CMK (cell line): Measurements from ENCODE around the gene SMIM26.
"Not testable (repeated sequence)": the region's sequence is repeated elsewhere in the genome, so short reads cannot be mapped to it uniquely, and the experiment has no call there.

Source experiments
- DNase-seq: peaks from one replicate; pipeline ENCODE4 v3.0.0-alpha.2; 2010; ENCODE audit warnings: low read depth

The SMIM26 gene, protein sequence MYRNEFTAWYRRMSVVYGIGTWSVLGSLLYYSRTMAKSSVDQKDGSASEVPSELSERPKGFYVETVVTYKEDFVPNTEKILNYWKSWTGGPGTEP

DNA sequence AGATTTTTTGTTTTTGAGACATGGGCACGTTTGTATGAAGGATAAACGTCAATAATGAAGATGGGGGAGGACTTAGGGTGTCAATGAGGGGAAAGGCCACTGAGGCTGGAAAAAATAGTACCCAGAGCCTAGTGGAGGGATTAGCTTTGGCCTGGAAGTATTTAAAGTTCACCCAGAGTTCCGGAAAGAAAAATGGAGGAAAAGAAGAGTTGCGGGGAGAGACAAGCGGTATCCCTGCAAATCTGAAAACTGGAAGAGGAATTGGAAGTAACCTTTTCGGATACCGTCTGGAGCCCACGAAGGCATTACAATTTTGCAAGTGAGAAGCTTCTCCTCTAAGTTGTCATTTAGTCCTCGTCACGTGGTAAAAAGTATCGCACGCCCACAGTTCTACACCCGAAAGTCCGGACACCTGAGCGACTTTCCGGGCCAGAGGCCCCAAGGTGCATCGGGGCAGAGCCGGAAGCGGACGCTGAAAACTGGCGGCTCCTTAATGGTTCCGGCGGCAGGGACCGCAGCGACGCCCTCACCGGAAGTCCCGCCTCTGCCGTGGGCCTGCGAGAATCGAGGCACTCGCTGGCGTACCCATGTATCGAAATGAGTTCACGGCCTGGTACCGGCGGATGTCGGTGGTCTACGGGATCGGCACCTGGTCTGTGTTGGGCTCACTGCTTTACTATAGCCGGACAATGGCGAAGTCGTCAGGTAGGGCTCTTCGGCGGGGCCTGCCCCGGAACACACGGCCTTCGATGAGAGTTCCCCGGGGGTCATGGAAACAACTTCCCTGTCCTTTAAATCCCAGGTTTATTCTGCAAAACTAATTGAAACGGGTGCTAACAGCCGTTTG is at the start of gene SMIM26:
TSS of gene SMIM26 (plus strand) at position 541 of the 847 bp plus-strand sequence. CDS start at position 588, 47 bp downstream.
- DNase-seq: peak; percentile 68

DNA sequence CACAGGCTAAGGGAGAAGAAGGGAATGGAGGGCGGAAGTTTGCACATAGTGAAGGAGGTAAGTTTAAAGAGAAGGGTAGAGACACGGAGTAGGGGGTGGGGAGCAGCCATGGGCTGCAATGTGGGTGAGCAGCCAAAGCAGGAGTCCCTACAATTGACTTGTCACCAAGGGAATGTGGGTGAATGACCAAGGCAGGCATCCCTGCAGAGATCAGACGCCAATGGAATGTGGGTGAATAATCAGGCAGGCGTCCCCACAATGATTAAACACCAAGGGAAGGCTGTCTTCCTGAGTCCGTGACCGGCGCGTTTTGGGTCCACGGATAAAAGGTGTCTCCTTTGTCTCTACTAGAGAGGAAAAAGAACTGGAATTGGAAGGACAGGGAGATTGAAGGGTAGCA is 45.2 kb upstream of the SMIM26 start:
- DNase-seq: not testable (repeated sequence)

DNA sequence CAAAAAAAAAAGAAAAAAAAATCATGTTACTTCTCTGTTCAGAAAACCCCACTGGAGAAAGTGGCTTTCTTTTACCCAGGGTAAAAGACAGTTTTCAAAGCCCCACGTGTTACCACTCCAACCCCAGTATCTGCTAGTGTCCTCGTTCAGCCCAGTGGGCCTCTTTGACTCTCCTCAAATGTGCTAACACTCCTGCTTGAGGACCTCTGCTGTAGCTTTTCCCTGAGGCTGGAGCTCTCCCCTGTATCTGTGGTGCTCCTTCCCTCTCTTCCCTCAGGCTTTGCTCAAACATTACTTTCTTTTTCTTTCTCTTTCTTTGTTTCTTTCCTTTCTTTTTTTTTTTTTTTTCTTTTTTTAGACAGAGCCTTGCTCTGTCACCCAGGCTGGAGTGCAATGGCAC is 44.2 kb upstream of the SMIM26 start:
- no peak for DNase-seq

DNA sequence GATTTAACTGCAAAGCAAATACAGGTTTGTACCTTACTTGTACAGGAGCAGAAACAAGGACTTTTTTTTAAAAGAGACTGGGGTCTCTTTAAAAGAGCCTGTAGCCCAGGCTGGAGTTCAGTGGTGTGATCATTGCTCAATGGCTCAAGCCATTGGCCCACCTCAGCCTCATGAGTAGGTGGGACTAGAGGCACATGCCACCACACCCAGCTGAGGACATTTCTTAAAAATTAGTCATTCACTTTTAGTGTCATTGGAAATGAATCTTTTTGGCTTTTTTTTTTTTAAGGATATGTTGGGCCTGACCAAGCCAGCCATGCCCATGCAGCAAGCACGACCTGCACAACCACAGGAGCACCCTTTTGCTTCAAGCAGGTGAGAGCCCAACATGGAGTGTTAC is 42.6 kb upstream of the SMIM26 start:
- no peak for DNase-seq

DNA sequence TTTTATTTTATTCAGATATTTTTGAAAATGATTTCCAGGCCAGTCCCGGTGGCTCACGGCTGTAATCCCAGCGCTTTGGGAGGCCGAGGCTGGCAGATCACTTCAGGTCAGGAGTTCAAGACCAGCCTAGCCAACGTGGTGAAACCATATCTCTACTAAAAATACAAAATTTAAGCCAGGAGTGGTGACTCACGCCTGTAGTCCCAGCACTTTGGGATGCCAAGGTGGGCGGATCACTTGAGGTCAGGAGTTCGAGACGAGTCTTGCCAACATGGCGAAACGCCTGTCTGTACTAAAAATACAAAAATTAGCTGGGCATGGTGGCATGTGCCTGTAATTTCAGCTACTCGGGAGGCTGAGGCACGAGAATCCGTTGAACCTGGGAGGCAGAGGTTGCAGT is 40.5 kb upstream of the SMIM26 start:
- DNase-seq: not testable (repeated sequence)

DNA sequence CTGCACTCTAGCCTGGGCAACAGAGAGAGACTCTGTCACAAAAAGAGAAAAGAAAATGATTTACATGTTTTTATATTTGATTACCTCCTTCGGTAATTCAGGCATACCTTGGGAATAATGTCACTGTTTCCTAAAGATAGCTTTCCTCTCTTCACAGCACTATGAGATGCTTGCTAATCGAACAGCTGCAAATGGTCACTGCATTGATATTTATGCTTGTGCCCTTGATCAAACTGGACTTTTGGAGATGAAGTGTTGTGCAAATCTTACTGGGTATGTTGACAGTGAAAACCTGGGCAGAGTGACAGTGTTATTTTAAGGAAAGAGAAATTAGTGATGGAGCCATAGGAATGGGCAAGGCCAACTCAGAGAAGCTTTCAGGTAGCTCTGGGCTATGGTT is 39.9 kb upstream of the SMIM26 start:
- no peak for DNase-seq

DNA sequence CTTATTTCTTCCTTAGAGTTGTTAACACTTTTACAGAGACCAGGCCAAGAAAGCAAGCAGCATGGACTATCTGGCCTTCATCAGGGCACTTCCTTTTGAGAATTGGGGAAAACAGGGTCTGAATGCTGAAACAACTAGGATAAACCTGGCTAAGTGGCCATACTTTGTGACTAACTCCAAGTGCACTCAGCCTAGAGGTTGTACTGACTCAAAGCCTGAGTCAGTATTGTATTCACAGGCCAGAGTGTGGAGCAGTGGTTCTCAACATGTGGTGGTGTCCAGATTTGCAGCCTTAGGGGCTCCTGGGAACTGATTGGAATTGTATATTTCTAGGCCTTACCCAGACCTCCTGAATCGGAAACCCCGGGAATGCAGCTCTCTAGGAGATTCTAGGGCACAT is 39.4 kb upstream of the SMIM26 start:
- DNase-seq: no peak

DNA sequence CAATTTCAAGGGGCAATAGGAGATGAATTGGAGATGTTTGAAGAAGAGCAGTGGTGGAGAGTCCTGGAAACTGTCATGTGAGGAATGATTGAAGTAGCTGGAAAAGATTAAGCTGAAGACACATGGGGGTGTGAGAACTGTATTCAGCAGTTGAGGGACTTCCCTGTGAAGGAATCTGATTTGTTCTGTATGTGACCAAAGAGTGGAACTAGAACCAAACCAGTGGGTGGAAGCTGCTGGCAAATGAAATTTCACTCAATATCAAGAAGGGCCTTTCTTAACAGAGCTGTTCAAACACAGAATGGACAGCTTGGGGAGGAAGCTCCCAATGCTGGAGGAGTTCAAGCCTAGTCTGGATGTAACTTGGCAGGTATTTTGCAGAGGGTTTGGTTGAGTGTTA is 38.2 kb upstream of the SMIM26 start:
- no peak for DNase-seq

DNA sequence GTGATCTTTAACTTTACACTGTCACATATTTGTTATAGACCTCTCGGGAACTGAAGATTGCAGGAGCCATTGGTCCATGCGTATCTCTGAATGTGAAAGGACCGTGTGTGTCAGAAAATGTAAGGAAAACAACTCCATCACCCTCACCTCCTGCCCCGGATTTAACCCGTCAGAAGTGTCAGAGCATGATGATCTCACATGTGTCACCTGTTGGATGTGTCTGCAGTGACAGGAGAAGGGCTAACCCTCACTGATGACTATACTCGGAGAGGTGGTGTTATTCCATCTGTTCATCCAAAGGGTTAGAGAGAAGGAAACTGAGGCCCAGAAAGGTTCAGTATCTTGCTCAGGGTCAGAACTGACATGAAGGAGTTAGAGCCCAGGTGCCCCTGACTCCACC is 34.6 kb upstream of the SMIM26 start:
- DNase-seq: no peak

DNA sequence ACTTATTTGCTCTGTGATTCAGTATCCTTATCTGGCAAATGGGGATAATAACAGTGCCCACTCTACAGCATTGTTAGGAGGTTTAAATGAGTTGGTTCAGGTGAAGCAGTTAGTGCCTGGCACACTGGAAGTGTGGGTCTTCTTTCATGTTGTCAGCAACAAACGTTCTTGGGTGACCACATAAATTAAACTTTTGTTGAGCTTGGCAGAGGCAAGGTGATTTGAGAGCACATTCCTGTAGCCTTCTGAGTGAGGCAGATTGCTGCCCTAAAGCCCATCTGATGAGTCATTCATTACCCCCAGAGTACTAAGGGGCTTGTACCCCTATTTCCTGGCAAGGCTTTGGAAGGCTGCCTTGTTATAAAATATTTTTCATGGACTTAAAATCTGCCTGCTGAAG is 33.7 kb upstream of the SMIM26 start:
- no peak for DNase-seq

DNA sequence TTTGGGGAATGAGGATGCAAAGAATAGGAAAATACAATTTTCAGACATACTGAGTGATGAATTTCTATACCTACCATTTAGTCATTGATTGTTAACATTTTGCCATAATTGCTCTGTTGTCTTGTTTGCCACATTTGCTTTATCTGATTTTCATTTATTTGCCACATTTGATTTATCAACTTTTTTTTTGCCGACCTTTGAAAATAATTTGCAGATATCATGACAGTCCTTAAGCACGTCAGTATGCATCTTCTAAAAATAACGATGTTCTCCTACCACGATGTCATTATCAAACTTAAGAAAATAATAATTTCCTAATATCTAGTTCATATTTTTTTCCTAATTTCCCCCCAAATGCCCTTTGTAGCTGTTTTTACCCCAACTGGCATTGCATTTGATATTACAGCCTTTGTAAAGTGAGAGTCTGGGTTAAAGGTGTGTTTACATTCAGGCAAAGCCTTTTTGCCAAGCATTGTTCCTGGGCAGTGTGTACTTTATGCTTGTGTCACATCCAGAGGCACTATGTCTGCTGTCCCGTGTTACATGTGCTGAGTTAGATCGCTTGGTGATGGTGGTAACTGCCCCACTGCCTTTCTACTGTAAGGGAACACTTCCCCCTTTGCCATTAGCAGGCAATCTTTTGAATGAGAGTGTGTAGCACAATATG is 33.1 kb upstream of the SMIM26 start:
- DNase-seq: no peak

DNA sequence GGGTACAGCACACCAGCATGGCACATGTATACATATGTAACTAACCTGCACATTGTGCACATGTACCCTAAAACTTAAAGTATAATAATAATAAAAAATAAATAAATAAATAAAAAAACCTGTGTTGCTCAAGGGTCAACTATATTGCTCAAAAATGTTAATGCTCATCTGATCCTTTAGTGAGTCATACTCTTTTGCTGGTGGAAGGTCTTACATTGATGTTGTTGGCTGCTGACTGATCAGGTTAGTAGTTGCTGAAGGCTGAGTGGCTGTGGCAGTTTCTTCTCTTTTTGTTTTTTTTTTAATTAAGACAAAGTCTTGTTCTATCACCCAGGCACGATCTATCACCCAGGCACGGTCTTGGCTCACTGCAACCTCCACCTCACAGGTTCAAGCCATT is 29.6 kb upstream of the SMIM26 start:
- DNase-seq: no peak

DNA sequence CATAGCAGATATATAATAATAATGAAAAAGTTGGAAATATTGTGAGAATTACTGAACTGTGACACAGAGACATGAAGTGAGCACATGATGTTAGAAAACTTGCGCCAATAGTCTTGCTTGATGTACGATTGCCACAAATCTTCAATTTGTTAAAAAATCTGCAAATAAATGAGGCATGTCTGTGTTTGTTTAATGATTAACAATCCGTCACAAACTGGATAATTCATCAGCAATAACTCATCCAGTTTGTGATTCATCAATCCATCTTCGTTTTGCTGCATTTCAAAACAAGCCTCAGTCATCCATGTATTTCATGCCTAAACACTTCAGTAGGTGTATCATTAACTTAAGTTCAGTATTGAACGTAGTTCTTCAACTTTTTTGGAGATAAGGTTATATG is 25.5 kb upstream of the SMIM26 start:
- no peak for DNase-seq

DNA sequence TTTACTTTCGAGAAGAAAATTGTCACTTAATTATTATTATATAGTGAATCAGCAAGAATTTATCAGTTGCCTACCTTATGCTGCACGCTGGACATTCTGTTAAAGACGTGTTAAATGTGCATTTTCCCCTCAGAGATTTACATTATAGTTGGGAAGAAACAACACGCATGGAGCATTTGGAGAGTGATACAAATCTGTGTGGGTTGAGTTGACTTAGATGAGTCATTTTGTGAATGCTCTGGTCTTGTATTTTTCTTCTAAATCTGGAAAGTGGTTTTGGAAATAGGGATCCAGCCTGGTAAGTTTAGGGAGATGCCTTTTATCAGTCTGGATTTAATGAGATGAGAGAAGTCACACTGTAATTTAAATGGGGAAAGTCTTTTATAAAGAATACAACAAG is 24.0 kb upstream of the SMIM26 start:
- no peak for DNase-seq

DNA sequence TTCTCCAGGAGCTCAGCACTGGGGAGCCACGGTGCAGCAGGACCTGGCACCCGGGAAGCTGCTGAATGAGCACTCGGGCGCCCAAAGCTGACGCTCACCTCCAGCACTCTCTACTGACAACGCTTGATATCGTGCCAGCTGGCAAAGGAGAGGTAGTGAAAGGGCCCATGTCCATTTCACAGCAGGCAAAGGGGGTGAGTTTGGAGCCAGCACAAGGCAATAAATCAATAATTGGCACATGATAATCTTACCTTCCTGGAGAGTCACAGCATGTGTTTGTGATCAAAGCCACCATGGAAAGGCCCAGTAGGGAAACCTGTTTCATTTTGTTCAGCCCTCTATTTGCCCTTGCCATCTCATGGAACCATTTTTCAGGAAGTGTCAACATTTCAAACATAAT is 23.3 kb upstream of the SMIM26 start:
- no peak for DNase-seq

DNA sequence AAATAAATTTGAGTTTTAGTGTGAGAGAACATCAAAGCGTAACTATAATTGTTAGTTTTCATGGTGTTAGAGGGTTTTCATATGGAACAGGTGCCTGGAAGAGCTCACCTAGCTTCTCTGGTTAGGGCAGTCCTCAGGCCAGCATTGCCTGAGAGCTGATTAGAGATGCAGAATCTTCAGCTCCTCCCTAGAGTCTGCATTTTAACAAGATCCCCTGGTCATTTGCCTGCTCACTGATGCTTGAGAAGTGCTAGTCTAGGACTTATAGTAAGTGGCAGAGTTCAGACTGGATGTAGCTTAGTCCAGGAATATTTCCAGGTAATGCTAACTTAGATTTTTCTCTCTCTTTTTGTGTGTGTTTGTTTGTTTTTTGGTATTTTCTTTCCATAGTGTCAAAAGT is 21.7 kb upstream of the SMIM26 start:
- no peak for DNase-seq

DNA sequence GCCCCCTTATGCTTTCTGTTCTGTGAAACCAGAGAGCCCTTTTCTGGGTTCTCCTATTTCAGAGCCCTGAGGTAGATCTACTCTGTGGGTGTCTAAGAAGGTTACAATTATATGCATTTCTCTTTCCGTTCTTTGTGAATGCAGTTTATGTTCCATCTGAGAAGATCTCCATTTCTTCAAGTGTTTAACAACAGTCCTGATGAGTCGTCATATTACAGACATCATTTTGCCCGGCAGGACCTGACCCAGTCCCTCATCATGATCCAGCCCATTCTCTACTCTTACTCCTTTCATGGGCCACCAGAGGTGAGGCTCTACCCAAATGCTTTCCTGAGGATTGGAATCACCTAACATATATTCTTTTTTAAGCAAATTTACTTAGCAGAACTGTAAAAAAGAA is 18.8 kb upstream of the SMIM26 start:
- no peak for DNase-seq

DNA sequence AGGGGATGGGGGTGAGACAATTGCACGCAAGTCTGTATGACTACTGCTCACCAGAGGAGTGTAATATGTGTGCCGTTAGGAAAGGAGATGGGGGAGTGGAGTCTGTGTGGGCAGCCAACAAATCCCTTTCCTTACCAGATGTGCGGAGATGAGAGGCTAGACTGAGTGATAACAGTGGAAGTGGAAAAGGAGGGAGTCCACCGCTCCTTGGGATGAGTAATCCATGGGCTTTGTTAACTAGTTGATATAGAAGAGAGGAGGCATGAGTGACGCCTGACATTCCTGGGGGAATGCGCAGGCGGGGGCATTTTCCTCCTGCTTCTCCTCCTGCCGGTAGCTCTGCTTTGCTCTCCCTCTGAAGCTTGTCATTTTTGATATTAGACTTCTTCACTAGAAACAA is 13.5 kb upstream of the SMIM26 start:
- no peak for DNase-seq

DNA sequence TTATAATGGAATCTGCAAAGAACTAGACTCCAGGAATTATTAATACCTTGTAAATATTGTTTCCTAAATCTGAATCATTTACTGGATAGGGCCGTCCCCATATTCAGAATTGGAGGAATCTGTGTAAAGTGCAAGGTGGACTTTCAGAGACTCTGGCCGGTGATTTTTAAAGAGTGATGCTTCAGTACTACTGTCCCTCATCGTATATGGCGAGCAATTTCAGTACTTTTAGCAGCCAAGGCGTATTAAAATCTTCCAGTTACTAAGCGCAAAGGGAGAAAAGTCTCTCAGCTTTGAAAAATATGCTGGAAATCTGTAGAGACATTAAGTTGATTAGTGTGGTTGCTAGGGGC is 483 bp downstream of the SMIM26 start:
- no peak for DNase-seq

DNA sequence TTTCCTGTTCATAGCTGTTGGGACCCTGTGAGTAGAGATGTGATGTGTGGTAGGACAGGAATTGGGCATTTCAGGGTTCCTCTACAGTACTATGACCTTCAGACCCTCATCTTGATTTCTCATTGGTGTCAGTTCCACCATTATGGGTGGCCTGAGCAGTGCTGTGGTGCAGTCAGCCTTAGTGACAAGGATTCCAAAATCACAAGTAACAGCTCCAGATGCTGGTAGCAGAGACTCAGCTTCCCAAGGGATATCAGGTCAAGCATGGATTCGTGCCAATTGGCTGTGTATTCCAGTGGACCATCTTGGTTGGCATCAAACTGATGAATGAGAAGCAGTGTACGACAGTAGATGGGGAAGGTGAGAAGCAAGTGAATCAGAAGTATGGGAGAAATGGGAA is 3.8 kb downstream of the SMIM26 start:
- DNase-seq: no peak

DNA sequence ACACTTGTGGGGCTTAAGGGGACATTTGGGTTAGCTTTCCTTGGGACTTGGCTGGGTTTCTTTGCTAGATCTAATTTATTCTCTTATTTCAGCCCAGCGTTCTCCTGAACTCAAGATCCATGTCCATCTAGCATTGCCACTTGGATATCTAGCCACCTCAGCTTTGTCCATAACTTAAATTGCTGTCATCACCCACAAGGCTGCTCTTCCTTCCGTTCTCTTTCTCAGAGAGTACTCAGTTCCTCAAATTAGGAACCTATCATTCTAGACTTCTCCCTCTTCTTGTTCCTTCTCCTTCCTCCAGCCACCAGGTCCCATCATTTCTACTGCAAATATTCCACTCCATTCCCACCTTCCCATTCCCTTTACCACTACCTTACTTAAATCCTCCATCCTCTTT is 4.3 kb downstream of the SMIM26 start:
- DNase-seq: no peak

DNA sequence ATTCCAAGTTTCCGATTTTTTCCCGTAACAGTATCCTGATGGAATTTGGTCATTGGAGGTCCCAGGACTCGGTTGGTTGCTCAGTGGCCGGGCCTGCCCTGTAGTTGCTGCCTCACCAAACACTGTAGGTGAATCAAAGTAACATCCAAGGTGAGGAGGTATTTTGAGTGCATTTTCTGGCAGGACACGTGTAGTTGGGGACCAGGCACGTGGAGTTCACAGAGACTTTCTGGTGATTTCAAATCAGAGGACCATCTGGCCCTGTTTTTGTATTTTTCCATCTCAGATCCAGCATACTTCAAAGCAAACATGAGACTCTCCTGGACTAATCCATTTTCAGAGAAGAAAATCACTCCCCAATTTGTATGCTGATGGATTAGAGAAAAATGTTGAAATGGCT is 10.7 kb downstream of the SMIM26 start:
- no peak for DNase-seq

DNA sequence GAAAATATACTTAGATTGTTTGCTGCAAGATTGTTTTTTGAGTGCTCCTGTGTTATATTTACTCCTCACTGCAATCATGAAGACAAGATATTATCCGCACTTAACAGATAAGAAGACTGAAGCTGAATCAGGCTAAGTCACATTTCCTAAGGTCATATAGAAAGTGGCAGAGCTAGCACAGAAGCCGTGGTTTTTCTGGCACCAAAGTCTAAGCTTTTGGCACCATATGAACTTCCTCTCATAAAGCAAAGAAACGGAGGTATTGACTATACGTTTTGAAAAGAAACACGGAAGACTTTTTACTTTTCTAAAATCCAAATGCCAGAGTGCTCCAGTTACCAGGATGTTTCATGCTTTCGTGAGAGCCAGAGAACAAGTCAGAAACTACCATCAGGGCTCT is 11.3 kb downstream of the SMIM26 start:
- DNase-seq: no peak

DNA sequence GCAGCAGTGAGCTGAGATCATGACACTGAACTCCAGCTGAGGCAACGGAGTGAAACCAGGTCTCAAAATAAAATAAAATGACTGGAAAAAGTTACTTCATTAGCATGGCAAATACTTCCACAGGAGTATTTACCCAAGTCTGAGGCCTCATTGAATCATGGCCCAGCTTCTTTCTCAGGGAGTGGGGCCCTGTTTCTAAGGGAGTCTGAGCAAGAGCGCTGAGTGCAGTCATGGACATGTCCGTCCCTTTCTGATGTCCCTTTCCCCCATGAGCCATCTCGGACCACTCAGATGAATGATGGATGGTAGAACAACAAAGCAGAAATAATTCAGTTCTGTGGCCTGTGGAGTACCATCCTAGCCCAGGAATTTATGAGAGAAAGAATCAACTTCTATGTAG is 12.8 kb downstream of the SMIM26 start:
- DNase-seq: no peak
